ENCODE results near the gene P3R3URF. TPM values are rescaled to one million over a fixed set of nuclear protein-coding genes. Genes with fewer than 3 reads are reported as not detected.
A peak's percentile ranks its signal among the peaks of the same experiment; 100 is the strongest.

Gene P3R3URF
- total and polyA plus RNA-seq, 9 of the 15 experiments (the other 6 are each of a cell fraction or from before 2014, with no cell fraction given): not detected

DNA sequence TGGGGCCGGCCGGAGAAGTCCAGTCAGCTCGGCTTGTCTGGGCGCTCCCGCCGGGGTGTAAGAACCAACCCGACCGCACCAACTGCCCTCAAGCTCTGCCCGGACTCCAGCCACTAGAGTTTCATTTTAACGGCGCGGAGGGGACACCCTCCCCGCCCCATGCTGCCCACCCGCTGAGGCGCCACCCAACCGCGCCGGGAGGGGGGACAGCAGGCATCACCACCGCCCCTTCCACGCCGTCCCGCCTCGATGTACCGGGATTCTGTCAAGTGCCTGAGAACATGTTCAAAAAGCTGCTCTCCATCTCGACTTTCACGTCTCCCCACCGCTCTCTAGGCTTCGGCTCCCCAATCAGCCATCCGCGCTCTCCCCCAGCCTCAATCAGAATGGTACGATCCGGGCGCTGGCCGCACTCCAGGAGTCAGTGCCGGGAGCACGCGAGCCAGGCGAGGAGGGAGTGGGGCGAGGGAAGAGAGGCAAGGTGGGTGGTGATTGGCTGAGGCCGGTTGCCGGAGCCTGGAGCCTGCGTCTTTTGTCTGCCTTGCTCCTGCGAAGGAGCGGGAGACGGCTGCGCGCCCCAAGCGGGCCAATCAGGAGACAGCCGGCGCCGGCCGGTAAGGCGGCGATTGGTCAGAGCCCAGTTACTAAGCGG, 43.6 kb downstream of the P3R3URF start, which contains the start of gene PIK3R3 (continued):
- TF ChIP-seq PURB (CRISPR knock-in tag; IDR thresholded peaks at IDR 0.05; ENCODE audit: low read depth) (no peak), ETV6 (IDR thresholded peaks at IDR 0.05; ENCODE audit: borderline replicate concordance in 1 of 2, low read depth in 2 of 2, low read length in 1 of 2) (no peak), ETV6 (CRISPR knock-in tag; IDR thresholded peaks at IDR 0.05; ENCODE audit: borderline replicate concordance) (peak; percentile 96), ZNF431 (CRISPR knock-in tag; IDR thresholded peaks at IDR 0.05) (peak; percentile 76; the same call in 1 of the 2 replicates), KDM1A (IDR thresholded peaks at IDR 0.05) (peak; percentile 54 to 83; a peak in 3 of 4 replicates), KLF16 (IDR thresholded peaks at IDR 0.05) (peak; percentile 5; the same call in 1 of the 2 replicates), FUS (optimal IDR thresholded peaks at IDR 0.05; ENCODE audit: low read depth, low read length) (no peak), POLR2G (IDR thresholded peaks at IDR 0.05; ENCODE audit: low read depth, low read length) (peak; percentile 100), TAF7 (tag; IDR thresholded peaks at IDR 0.05) (peak; percentile 96), NELFE (IDR thresholded peaks at IDR 0.05; ENCODE audit: insufficient read depth, insufficient read length) (peak; percentile 82), YY1 (IDR thresholded peaks at IDR 0.05; ENCODE audit: borderline replicate concordance in 1 of 3, control insufficient read depth in 1 of 3, extremely low read depth in 1 of 3, insufficient read depth in 3 of 3, insufficient read length in 1 of 3, insufficient replicate concordance in 2 of 3, low read depth in 1 of 3, low read length in 2 of 3) (peak; percentile 29 to 85 (median 78)), SIN3B (IDR thresholded peaks at IDR 0.05; ENCODE audit: low read depth) (0 out of 2 replicates have a peak, but pooled peaks have one; percentile 72), ZBTB7A (IDR thresholded peaks at IDR 0.05; ENCODE audit: borderline replicate concordance, control insufficient read depth, low read depth, low read length) (peak; percentile 55; the same call in 1 of the 2 replicates)
- TF ChIP-seq, protein P1, sequence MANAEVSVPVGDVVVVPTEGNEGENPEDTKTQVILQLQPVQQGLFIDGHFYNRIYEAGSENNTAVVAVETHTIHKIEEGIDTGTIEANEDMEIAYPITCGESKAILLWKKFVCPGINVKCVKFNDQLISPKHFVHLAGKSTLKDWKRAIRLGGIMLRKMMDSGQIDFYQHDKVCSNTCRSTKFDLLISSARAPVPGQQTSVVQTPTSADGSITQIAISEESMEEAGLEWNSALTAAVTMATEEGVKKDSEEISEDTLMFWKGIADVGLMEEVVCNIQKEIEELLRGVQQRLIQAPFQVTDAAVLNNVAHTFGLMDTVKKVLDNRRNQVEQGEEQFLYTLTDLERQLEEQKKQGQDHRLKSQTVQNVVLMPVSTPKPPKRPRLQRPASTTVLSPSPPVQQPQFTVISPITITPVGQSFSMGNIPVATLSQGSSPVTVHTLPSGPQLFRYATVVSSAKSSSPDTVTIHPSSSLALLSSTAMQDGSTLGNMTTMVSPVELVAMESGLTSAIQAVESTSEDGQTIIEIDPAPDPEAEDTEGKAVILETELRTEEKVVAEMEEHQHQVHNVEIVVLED (CRISPR knock-in tag; IDR thresholded peaks at IDR 0.05): peak; percentile 30; the same call in 1 of the 2 replicates
- TF ChIP-seq, protein P2, sequence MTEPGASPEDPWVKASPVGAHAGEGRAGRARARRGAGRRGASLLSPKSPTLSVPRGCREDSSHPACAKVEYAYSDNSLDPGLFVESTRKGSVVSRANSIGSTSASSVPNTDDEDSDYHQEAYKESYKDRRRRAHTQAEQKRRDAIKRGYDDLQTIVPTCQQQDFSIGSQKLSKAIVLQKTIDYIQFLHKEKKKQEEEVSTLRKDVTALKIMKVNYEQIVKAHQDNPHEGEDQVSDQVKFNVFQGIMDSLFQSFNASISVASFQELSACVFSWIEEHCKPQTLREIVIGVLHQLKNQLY (CRISPR knock-in tag; conservative IDR thresholded peaks at IDR 0.05): peak; percentile 10 to 98; a peak in 2 of 4 replicates
- TF ChIP-seq, protein P3, sequence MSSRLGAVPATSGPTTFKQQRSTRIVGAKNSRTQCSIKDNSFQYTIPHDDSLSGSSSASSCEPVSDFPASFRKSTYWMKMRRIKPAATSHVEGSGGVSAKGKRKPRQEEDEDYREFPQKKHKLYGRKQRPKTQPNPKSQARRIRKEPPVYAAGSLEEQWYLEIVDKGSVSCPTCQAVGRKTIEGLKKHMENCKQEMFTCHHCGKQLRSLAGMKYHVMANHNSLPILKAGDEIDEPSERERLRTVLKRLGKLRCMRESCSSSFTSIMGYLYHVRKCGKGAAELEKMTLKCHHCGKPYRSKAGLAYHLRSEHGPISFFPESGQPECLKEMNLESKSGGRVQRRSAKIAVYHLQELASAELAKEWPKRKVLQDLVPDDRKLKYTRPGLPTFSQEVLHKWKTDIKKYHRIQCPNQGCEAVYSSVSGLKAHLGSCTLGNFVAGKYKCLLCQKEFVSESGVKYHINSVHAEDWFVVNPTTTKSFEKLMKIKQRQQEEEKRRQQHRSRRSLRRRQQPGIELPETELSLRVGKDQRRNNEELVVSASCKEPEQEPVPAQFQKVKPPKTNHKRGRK (tag; IDR thresholded peaks at IDR 0.05): 0 out of 2 replicates have a peak, but pooled peaks have one; percentile 10
- TF ChIP-seq, protein P4, sequence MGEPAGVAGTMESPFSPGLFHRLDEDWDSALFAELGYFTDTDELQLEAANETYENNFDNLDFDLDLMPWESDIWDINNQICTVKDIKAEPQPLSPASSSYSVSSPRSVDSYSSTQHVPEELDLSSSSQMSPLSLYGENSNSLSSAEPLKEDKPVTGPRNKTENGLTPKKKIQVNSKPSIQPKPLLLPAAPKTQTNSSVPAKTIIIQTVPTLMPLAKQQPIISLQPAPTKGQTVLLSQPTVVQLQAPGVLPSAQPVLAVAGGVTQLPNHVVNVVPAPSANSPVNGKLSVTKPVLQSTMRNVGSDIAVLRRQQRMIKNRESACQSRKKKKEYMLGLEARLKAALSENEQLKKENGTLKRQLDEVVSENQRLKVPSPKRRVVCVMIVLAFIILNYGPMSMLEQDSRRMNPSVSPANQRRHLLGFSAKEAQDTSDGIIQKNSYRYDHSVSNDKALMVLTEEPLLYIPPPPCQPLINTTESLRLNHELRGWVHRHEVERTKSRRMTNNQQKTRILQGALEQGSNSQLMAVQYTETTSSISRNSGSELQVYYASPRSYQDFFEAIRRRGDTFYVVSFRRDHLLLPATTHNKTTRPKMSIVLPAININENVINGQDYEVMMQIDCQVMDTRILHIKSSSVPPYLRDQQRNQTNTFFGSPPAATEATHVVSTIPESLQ (CRISPR knock-in tag; IDR thresholded peaks at IDR 0.05): peak; percentile 100
